G401 (cell line): ENCODE measurements around the gene KLRC4. TPM values are rescaled to one million over a fixed set of nuclear protein-coding genes. Genes with fewer than 3 reads are reported as not detected.

ENCODE experiments used
- total RNA-seq: library from RNA; depleted of rRNA; stranded (reverse); fragments of >200 nt; shearing (Covaris generic); gene quantifications from 2 replicates; pipeline ENCODE4 v1.2.3, GENCODE V29; 2014; rRNA removed

The KLRC4 gene
- total RNA-seq, 1 experiment from 2014 or later: not detected

Other genes with a start within 250 kb of the KLRC4 start
- gene OLR1, start 237.6 kb downstream of the KLRC4 start, total RNA-seq: 0.37 and 4.3 TPM in 2 replicates
- 0.68 TPM in 1 of 2 replicates, not detected in the other for gene TMEM52B, start 230.7 kb downstream of the KLRC4 start, total RNA-seq
- 37.6 and 88.9 TPM in 2 replicates for gene GABARAPL1, start 196.9 kb downstream of the KLRC4 start, total RNA-seq
- not detected in 2 replicates for gene KLRD1, start 101.9 kb downstream of the KLRC4 start, total RNA-seq
- not detected in 2 replicates for gene KLRK1, start 19.7 kb downstream of the KLRC4 start, total RNA-seq
- not detected in 2 replicates for gene KLRC3, start 10.8 kb upstream of the KLRC4 start, total RNA-seq
- gene KLRC2, start 26.3 kb upstream of the KLRC4 start, total RNA-seq: not detected in 2 replicates
- not detected in 2 replicates for gene KLRC1, start 43.6 kb upstream of the KLRC4 start, total RNA-seq
- 2.2 and 3.3 TPM in 2 replicates for gene EIF2S3B, start 96.1 kb upstream of the KLRC4 start, total RNA-seq
- 28.7 and 31.3 TPM in 2 replicates for gene MAGOHB, start 203.9 kb upstream of the KLRC4 start, total RNA-seq